Measurements from ENCODE around the gene DDT.
"Not testable (repeated sequence)": the region's sequence is repeated elsewhere in the genome, so short reads cannot be mapped to it uniquely, and the experiment has no call there.

Gene DDT

DNA sequence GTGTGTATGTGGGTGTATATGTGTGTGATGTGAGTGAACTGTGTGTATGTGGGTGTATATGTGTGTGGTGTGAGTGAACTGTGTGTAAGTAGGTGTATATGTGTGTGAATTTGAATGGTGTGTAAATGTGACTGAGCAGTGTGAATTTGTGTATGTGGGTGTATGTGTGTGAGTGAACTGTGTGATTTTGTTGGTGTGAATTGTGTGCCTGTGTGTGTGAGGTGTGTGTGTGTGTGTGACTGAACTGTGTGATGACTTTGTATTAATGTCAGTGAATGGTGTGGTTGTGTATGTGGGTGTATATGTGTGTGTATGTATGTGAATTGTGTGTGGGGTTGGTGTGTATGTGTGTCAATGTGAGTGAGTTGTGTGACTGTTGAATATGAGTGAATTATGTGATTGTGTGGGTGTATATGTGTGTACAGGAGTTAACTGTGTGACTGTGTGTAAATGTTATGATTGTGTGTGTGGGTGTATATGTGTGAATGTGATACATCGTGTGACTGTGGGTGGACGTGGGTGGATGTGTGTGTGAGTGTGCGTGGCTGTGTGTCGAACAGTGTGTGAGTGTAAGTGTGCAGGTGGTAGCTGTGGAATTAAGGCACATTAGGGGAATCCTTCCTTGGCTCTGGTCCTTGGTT is 12.4 kb upstream of the DDT start:
- FAIRE-seq, result not testable (repeated sequence)

DNA sequence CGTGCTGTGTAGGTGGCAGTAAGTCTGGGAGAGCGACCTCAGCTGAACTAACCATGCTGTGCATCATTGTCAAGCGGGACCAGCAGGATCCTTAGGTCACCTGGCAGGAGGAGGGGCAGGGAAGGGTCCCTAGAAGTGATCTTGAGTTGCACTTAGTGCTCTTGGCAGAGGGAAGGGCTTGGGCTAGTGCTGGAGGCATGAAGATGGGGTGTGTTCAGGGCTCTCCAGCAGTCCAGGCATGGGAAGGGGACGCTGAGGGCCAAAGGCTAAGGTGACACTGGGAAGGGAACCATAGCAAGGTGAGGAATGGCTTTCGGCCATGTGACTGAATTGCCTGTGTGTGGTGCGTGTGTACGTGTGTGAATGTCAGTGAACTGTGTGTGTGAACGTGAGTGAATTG is 11.8 kb upstream of the DDT start:
- FAIRE-seq, result not testable (repeated sequence)

DNA sequence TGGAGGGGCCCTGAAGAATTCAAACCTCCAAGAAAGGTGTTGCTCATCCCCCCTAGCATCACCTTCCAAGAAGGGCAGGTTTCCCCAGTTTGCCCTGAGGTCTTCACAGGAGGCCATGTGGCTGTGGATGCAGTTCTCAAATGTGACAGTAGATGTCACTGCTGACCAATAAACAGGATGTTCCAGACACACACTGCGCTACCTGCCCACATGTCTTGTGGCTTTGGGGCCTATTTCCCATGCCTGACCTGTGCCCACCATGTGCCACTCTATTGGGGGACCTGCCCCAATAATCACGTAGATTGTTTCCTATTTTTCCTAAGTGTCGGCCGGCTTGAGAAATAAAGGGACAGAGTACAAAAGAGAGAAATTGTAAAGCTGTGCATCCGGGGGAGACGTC is 10.2 kb upstream of the DDT start:
- FAIRE-seq, result no peak

DNA sequence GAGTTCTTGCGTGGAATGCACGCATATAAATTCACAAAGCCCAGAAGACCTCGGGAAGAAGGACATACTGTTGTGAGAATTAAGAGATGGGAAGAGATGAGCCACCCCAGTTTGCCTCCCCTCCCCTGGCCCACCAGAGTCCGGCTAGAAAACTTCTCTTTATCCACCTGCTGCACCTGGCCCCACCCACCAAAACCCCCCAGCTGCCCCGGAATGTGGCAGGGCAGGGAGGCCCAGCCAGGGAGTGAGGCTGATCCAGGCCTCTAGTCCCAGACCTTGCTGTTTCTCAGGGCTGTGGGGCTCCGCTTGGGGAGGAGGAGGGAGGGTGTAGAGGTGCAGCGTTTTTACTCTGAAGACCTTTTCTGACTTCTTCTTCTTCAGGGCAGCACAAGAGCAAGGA is 6.3 kb upstream of the DDT start:
- FAIRE-seq, result not testable (repeated sequence)

DNA sequence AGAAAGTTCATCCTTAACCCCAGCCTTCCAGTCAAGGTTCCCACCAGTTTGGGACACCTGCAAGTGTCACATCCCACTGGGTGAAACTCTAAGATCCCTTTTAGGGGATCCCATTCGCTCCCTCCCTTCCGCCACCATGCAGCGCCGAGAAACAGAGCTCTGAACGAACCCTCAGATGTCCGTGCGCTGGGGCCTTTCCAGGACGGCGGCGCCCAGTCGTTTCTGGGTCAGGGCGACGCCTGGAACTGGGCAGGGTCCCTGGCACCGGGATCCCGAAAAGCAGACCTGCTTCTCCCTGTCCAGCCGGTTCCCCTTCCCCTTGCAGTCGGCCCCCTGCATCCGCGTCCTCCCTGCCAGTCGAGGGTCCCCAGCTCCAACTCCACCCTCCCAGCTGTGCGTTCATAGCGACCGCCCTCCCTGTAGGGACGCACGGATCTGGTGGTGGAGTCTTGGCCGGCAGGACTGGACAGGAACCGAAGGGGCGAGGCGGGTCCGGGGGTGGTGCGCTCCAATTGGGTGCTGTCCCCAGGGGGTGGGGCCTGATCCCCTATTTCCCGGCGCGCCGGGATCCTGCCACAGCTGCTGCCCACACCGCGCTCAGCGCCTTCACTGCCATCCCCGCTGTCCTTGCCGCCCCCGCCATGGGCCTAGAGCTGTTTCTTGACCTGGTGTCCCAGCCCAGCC is 5.5 kb upstream of the DDT start, which contains the start of gene GSTT2:
TSS of gene GSTT2 (plus strand) at position 578 of the 684 bp plus-strand sequence.
- peak; percentile 70 for FAIRE-seq

DNA sequence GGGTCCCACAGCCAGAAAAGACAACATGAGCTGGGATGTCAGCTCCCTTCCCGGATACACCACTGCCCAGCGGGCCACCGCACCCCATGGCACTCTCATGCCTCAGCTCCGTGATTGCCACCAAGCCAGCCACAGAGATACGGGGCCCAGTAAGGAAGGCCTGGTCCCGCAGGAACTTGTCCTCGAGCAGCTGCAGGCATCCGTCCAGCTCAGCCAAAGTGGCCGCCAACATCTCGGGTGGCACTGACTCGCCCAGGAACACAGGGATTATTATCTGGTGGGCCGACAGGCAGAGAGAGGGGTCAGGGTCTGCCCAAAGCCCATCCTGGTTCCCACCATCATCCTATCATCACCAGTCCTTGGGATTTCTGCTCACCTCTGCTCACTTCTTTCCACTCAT is 3.1 kb upstream of the DDT start:
- FAIRE-seq, result not testable (repeated sequence)

DNA sequence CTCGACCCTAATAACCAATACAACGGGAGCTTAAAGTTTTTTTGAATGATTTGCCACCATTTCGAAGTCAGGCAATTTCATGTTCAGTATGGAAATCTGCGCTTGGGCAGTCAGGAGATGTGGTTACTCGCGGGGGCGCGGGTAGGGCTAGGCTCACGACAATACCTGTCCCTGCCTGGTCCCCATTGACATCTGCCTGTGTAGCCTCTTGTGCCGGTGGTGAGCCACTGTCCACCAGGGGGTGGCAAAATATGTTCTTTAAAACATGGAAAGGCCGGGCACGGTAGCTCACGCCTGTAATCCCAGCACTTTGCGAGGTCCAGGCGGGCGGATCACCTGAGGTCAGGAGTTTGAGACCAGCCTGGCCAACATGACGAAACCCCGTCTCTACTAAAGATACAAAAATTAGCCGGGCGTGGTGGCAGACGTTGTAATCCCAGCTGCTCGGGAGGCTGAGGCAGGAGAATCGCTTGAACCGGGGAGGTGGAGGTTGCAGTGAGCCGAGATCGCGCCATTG is 653 bp upstream of the DDT start:
- FAIRE-seq, result not testable (repeated sequence)

DNA sequence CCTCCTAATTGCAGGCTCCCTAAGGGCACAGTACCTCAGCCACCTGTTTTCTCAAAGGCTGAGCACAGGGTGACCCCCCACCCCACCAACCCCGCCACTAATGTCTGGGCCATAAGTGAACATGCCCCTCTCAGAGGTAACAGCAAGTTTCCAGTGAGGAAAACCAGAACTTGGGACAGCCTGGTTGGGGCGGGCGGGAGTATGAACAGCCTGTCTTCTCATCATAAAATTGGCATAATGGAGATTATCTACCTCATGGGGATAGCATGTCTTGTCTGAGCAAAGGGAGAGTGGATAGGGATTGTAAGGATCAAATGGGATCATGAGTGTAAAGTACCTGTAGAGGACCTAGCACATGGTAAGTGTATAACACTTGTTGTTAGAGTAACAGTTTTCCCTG is 2.3 kb downstream of the DDT start:
- FAIRE-seq, result not testable (repeated sequence)

DNA sequence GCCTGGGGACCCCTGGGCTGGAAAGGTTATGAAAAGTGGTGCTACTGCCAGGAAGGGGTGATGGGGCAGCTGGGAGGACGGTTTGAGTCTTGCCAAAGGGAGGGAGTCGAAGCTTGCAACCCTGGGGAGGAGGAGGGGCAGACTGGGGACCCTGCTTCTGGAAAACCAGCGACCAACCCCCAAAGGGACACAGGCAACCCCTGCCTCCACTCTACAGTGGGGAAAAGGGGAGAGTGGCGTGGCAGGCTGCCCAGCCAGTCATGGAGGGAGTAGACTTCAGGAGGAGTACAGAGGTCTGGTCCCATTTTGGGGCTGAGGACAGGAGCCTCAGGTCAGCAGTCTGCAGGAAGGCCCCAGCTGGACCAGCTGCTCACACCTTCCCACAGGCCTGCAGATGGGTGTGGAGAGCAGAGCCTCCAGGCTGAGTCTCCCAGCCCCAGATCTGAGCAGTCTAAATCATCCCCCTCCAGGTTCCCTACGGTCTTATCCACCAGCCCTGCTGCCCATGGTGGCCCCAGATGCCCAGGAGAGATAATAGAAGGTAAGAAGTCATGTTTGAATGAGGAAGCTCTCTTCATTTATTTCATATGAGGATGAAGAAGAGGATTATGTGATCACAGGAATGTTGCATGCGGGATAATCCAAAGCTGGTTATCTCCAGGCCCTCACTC is 3.3 kb downstream of the DDT start:
- no peak for FAIRE-seq

DNA sequence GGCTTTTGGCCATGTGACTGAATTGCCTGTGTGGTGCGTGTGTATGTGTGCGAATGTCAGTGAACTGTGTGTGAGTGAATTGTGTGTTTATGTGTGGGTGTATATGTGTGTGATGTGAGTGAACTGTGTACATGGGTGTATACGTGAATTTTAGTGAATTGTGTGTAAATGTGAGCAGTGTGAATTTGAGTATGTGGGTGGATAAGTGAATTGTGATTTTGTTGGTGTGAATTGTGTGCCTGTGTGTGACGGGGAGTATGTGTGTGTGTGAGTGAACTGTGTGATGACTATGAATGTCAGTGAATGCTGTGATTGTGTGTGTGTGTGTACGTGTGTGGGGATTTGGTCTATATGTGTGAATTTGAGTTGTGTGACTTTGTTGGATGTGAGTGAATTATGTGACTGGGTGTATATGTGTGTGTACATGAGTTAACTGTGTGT is 4.0 kb downstream of the DDT start:
- FAIRE-seq, result no peak

DNA sequence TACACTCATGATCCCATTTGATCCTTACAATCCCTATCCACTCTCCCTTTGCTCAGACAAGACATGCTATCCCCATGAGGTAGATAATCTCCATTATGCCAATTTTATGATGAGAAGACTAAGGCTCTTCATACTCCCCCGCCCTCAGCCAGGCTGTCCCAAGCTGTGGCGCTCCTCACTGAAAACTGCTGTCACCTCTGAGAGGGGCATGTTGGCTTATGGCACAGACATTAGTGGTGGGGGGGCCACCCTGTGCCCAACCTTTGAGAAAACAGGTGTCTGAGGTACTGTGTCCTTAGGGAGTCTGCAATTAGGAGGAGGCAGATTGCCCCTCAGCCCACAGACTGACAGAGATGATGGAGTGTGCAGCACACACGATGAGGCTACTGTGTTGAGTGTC is 5.2 kb downstream of the DDT start:
- FAIRE-seq, result no peak

DNA sequence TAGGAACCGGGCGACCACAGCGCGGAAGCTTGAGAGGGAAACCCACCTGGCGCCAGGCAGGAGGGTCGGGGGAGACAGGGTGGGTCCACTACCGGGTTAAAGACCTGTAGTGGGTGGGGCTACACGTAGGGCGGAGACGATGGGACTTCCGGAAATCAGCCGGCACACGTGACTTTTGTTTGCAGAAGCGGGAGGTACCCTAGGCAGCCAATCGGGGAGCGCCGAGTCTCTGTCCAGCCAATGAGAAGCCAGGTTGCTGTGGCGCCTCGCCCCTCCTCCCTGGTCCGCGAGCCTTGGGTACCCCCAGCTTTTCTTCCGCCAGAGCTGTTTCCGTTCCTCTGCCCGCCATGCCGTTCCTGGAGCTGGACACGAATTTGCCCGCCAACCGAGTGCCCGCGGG is 7.7 kb downstream of the DDT start, which contains the start of gene DDTL:
TSS of gene DDTL (plus strand) at position 321 of the 400 bp plus-strand sequence. CDS start at position 348, 27 bp downstream.
- FAIRE-seq, result peak; percentile 99

DNA sequence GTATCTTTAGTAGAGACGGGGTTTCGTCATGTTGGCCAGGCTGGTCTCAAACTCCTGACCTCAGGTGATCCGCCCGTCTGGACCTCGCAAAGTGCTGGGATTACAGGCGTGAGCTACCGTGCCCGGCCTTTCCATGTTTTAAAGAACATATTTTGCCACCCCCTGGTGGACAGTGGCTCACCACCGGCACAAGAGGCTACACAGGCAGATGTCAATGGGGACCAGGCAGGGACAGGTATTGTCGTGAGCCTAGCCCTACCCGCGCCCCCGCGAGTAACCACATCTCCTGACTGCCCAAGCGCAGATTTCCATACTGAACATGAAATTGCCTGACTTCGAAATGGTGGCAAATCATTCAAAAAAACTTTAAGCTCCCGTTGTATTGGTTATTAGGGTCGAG is 8.1 kb downstream of the DDT start:
- FAIRE-seq, result not testable (repeated sequence)

DNA sequence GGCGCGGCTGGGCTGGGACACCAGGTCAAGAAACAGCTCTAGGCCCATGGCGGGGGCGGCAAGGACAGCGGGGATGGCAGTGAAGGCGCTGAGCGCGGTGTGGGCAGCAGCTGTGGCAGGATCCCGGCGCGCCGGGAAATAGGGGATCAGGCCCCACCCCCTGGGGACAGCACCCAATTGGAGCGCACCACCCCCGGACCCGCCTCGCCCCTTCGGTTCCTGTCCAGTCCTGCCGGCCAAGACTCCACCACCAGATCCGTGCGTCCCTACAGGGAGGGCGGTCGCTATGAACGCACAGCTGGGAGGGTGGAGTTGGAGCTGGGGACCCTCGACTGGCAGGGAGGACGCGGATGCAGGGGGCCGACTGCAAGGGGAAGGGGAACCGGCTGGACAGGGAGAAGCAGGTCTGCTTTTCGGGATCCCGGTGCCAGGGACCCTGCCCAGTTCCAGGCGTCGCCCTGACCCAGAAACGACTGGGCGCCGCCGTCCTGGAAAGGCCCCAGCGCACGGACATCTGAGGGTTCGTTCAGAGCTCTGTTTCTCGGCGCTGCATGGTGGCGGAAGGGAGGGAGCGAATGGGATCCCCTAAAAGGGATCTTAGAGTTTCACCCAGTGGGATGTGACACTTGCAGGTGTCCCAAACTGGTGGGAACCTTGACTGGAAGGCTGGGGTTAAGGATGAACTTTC is 13.0 kb downstream of the DDT start, which contains the start of gene GSTT2B:
TSS of gene GSTT2B (minus strand) at position 112 of the 688 bp plus-strand sequence. CDS start at position 48, 64 bp downstream.
- peak; percentile 87 for FAIRE-seq

DNA sequence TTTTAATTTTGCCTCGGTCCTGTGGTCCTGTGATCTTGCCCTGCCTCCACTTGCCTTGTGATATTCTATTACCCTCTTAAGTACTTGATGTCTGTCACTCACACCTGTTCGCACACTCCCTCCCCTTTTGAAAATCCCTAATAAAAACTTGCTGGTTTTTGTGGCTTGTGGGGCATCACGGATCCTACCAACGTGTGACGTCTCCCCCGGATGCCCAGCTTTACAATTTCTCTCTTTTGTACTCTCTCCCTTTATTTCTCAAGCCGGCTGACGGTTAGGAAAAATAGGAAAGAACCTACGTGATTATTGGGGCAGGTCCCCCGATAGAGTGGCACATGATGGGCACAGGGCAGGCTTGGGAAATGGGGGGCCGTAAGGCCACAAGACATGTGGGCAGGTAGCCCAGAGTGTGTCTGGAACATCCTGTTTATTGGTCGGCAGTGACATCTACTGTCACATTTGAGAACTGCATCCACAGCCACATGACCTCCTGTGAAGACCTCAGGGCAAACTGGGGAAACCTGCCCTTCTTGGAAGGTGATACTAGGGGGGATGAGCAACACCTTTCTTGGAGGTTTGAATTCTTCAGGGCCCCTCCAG is 17.8 kb downstream of the DDT start:
- not testable (repeated sequence) for FAIRE-seq

DNA sequence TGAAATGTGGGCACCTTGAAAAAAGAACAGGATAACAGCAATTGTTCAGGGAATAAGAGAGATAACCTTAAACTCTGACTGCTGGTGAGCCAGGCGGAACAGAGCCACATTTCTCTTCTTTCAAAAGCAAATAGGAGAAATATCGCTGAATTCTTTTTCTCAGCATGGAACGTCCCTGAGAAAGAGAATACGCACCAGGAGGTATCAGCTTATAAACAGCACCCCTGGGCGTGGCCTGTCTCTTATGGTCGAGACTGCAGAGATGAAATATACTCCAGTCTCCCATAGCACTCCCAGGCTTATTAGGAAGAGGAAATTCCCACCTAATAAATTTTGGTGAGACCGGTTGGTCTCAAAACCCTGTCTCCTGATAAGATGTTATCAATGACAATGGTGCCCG is 18.4 kb downstream of the DDT start:
- not testable (repeated sequence) for FAIRE-seq

DNA sequence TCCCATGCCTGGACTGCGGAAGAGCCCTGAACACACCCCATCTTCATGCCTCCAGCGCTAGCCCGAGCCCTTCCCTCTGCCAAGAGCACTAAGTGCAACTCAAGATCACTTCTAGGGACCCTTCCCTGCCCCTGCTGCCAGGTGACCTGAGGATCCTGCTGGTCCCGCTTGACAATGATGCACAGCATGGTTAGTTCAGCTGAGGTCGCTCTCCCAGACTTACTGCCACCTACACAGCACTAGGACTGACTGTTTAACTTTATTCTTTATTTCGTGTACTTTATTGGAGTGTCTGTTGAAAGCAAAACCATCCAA is 19.3 kb downstream of the DDT start:
- FAIRE-seq, result not testable (repeated sequence)

DNA sequence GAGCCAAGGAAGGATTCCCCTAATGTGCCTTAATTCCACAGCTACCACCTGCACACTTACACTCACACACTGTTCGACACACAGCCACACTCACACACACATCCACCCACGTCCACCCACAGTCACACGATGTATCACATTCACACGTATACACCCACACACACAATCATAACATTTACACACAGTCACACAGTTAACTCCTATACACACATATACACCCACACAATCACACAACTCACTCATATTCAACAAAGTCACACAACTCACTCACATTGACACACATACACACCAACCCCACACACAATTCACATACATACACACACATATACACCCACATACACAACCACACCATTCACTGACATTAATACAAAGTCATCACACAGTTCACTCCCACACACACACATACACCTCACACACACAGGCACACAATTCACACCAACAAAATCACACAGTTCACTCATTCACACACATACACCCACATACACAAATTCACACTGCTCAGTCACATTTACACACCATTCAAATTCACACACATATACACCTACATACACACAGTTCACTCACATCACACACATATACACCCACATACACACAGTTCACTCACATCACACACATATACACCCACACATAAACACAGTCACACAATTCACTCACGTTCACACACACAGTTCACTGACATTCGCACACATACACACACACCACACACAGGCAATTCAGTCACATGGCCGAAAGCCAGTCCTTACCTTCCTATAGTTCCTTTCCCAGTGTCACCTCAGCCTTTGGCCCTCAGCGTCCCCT is 19.8 kb downstream of the DDT start:
- not testable (repeated sequence) for FAIRE-seq

DNA sequence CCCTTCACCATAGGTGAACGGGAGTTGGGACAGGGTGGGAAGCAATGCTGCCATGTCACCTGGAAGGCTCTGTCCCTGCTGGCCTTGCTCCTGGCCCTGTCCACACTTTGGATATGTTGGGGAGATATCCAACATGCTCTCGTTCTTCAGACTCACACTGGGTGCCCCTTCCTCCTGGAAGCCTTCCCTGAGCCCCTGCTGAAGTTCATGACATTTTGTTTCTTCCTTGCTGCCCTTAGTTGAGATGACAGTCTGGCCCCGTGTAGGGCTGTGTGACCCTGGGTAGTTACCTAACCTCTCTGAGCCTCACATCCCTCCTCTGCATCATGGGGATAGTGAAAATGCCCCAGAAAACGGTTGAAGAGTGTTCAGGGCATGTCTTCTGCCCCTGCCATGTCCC is 20.8 kb downstream of the DDT start:
- FAIRE-seq, result not testable (repeated sequence)

DNA sequence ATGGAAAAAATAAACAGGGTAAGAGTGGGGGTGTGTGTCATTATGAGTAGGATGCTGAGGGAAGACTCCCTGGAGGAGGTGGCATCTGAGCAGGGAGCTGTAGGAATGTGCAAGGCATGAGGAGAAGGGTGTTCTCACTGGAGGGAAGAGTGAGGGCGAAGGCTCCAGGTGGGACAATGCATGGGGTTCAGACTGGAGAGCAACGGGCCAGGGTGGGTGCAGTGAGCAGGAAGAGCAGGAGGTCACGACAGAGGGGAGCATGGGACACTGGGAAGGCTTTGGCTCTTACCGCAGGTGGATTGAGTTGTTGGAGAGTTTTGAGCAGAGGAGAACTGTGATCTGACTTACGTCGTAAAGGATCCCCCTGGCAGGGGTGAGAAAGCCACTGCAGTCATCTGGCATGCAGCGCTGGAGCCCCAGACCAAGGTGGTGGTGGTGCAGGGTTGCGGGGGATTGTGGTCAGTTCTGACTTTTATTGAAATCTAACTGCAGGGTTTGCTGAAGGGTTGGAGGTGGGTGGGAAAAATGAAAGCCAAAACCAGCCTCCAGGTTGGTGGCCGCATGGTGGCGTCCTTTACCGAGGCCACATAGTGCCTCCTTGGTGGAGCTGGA is 21.3 kb downstream of the DDT start:
- not testable (repeated sequence) for FAIRE-seq

DNA sequence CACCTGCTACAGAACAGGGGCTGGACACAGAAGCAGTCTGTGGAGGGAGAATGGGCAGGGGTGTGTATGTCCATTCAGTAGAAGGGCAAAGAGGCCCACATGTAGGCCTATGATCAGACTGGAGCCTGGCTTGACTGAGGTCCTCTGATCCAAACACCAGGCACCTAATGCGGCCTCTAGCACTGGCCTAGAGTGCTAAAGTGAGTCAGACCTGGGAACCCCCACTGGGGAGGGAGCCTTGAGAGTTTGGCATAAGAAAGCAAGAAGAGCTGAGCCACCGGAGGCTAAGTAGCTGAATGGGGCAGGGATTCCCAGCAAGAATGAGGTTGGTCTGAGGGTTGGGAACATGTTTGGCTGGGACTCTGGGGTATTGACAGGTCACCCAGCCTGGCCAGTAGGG is 22.9 kb downstream of the DDT start:
- not testable (repeated sequence) for FAIRE-seq

All from endometrium (tissue), 2 donors.